GM18526 (cell line): Measurements from ENCODE around the gene CCDC3.

Experiments used
- POLR2A ChIP-seq: IDR thresholded peaks from 3 replicates; pipeline ENCODE4 v1.6.1; 2011; ENCODE audit not compliant: insufficient read length; ENCODE audit errors: extremely low read depth

CCDC3 gene

DNA sequence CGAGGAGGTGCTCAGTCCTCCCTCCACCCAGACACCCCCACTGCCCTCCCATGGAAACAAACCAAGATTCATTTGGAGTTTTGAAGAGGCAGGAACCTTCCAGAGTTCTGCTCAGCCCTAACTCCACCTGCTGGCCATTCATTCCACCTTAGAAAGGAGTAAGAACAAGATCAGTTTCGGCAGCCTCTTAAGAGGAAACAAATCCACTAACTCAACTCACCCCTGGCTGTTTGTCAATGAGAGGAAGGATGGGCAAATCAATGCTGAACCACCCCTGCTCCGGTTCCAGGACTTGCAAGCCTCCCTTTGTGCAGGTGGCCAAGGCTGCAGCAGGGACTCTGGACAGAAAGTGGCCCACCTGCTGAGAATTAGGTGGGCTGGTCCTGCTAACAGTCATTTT, 26.2 kb downstream of the CCDC3 start:
- TF ChIP-seq POLR2A, result no peak

DNA sequence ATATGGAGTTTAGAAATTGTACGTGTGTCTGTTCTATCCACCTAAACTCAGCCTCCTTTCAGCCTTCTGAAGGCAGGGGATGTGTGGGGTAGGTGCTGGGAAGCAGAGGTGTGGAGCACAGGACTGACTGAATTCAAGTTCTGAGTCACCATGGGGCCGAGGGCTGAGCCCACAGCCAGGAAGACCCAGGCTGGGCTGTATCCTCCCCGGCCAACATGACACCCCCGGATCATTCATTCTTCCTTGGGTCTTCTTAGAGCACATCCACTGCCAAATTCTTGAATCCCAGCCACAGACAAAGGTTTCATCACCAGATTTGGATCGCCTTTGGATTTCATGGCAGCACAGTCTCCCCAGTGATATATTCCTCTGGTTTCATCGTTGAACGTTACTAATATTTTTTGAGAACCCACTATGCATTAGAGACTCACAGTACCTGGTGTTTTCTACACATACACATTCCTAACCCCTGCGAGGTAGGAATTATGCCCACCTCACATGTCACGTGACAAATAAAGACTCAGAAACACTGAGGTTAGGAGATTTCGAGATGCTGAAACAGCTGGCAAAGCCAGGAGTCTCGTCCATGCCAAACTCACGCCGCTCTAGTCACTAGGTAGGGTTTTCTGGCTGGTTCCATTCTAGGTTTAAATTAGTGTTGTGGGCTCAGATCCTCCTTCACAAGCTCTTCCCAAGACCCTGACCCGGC, 26.9 kb downstream of the CCDC3 start:
- no peak for TF ChIP-seq POLR2A

GRCh38 chr10:12974078-12974477, 27.4 kb downstream of the CCDC3 start:
- TF ChIP-seq POLR2A, result no peak

DNA sequence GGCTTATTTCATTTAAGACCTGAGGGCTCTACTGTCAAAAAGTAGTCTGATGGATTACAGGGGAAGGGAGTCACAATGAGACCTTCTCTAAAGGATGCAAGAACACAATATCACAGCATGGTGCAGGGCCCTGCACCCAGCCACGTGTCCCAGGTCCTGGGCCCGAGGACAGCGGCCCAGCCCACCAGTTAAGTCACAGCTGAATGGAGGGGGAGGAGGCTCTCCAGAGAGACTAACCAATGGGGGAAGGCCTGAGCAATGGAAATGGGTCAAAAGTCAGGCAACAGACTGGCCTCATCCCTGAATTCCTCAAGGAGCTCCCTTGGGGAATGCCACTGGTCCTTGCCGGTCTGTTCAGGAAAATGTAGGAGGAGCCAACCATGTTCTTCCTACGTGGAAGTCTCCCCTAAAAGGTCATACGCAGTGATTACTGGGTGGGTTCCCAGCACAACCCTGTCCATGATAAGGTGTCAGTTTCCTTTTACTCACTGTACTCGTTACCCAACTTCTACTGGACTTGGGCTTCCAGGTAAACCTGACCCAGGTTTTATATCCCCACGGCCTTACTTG, 28.3 kb downstream of the CCDC3 start:
- TF ChIP-seq POLR2A, result no peak

DNA sequence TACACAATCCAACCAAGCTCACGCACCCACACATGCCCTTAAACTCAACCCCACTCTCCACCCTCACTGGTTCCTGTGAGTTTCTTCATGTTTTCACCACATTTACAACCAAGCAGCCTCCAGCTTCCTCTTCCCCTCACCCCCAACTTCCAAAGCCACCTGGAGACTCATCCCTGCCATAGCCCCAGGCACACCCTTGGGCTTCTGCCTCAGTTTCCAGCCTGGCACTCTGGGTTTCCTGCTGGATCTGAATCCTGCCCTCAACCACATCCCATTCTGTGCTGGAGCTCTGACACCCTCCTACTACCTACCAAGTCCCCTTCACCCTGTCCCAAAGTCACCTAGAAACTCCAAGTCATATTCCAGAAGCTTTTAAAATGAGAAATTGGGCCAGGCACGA, 29.4 kb downstream of the CCDC3 start:
- no peak for TF ChIP-seq POLR2A

DNA sequence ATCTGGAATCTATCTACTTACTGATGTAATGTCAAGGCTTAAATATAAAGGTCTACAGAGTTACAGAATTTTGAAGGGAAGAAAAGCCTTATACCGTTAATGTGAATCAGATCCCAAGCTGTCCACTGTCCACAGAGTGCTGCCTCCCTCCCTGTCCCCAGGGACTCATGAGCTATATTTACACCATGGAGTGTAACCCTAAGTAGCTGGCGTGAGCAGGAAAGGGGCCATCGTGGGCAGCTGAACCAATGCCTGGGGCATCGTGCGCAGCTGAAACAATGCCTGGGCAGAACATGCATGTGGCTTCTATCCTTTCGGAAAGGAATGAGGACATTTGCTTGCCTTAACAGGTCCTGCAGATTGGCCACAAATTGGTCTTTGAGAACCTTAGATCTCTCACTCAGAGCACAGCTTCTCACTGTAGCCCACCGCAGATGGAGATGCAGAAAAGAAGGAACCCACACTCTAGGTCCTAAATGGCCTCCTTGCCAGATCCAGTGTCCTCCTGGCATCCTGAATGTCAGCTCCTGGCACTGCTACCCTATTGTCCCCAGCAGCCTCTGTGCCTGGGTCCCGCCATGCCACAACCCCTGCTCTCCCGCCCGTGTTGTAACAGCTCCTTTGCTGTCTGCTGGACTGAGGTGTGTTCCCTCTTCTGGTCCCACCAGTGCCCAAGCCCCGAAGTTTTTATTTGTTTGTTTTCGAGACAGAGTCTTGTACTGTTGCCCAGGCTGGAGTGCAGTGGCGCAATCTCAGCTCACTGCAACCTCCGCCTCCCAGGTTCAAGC, 30.3 kb downstream of the CCDC3 start:
- no peak for TF ChIP-seq POLR2A

DNA sequence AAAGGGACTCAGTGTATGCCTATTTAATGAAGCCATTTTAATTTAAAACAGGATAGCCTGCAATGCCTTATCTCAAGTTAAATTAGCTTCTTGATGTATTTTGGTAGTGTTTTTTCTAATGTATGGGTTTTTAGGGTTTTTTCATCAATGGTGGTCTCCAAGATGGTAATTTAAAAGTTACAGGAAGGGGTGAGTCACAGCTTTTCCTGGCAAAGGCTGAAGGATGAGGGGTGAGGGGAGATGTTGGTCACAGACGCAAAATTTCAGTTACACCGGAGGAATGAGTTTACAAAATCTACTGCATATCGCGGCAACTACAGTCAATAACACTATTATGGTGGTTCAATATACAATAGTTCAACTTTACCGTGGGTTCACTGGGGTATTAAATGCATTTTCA, 31.6 kb downstream of the CCDC3 start:
- TF ChIP-seq POLR2A, result no peak

GRCh38 chr10:12966067-12966466, 35.4 kb downstream of the CCDC3 start:
- TF ChIP-seq POLR2A, result no peak

DNA sequence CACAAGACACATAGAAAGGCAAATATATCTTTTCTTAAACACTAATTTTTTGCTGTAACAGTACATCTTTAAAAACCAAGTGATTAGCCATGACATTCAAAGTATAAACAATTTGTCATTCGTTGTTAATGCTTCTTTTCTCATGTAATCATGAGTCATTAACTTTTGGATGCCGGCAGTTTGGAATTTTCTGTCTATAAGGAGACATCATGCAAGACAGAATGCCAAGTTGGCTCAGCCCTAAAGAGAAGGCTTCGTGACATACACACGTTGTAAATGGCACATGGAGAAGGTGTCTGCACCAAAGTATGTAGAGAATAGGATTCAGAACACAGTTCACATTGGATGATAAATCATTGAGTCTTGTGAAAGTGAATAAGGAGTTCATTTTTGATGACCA, 35.9 kb downstream of the CCDC3 start:
- TF ChIP-seq POLR2A, result no peak

DNA sequence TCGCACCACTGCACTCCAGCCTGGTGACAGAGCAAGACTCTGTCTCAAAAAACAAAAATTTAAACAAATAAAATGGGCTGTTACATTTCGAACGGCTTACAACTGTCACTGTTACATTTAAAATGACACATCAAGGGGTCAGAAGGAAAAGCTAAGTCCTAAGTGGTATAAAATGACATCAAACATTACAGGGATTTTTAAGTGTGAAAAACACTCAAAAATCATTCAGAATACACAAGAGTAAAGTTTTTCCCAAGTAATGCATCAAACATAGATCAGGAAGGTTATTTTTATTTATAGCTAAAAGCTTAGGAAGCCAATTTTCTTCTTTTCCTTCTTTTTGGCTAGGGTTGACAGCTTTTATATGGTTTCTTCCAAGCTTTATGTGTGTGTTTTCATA, 39.0 kb downstream of the CCDC3 start:
- TF ChIP-seq POLR2A, result no peak

- TF ChIP-seq POLR2A, result no peak
These were observed 39.9 kb downstream of the CCDC3 start for GRCh38 chr10:12961416-12962205.

- no peak for TF ChIP-seq POLR2A
These were observed 40.6 kb downstream of the CCDC3 start for GRCh38 chr10:12960941-12961340.

DNA sequence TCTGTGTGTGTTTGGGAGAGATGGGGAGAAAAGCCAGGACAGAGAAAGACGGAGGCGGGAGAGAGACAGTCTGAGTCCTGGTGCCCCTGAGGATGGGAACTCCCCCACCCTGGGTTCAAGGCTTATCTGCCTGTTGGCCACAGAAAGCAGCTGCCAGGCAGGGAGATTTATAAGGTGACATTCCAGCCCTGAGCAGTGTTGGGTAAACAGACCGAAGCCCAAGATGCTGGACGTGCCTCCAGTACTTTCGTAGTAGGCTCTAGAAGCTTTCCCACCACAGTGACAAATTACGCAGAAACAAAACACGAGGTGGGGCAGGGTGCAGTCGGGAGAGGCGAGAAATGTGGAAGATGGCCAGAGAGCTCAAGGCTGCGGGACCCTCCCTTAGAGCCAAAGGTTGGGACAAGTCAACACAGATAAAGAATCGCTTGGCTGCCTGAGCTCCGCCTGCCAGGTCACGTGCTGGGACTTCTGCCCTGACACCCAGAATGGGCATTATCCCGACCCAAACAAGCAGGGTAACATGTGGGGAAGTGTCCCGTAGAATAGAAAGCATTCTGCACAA, 41.1 kb downstream of the CCDC3 start:
- TF ChIP-seq POLR2A, result no peak

DNA sequence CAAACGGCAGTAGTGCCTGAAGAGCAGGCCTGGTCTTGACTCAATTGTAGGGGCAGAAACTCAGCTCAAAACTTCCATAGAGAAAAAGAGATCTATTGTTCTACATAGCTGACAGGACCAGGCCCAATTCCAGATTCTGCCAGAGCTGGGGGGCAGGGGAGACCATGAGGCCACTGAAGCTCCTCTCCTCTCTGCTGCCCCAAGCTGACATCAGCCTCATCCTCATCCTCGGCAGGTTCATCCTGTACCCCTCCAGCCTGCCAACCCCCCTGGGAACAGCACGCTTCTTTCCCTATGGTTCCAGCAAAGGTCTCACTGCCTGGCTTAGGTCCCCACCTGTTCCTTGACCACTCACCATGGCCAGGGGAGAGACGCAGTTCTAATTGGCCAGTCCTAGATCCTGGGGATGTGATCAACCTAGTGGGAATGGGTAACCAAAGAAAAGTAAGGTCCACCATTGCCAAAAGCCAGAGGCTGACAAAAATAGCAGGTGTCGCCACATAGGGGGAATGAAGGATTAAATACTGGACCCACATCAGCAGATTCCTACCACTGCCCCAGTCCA, 42.9 kb downstream of the CCDC3 start:
- TF ChIP-seq POLR2A, result no peak

- TF ChIP-seq POLR2A, result no peak
These were observed 44.4 kb downstream of the CCDC3 start for GRCh38 chr10:12957081-12957480.
